ENCODE data around the gene MYO1B. TPM values are rescaled to one million over a fixed set of nuclear protein-coding genes. Genes with fewer than 3 reads are reported as not detected.

MYO1B gene
- 81.0 TPM for total RNA-seq (ENCODE audit: unreplicated experiment)
- long read RNA-seq, full-length matches to known transcripts, result 5 of 17 reads
- long read RNA-seq, partial matches to known transcripts, result 10 of 17 reads
- long read RNA-seq, other reads (novel, unspliced or antisense), result 2 of 17 reads

DNA sequence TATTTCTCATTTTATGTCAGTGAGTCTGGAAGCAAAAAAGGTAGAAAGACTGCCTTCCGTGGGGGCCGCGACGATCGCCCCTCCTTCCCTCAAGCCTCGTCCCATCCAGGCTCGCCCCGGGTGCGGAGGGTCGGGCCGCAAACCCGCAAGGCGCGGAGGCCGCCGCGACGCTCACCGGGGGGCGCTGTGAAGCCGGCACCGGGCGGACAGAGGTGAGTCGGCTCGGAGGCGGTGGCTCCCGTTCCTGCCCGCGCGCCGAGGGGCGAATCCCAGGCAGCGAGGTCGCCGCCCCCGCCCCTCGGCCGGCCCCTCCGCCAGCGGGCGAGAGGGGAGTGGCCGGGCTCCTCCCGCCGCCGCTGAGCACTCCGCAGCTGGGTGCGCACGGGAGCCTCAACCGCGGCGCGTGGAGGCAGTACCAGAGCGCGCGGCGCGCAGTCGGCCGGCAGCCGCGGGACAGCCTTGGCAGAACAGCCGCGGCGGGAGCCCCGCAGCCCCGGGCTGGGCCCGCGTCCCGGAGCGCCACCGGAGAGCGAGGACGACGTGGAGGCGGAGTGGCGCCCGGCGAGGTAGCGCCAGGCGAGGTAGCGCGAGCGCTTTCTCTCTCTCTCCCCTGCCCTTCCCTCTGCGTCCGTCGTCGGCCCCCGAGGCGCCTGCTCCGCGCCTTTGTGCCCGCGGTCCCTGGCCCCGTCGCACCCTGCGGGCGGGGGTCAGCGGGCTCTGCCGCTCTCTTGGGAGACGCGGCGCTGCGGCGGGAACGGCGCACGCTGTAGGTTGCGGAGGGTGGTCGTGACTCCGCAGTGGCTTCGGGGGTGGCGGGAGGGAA is at the start of gene MYO1B:
TSS of gene MYO1B (plus strand) at position 359 of the 823 bp plus-strand sequence. CDS start 31,492 bp downstream, outside the sequence.
- peaks cover 7% of the 10 kb centered on the region for H3K36me3 Mint-ChIP-seq (ENCODE audit: low read depth, unreplicated experiment)
- H3K4me1 Mint-ChIP-seq (ENCODE audit: unreplicated experiment), result peaks cover 40% of the 10 kb centered on the region
- TF ChIP-seq CTCF (IDR thresholded peaks at IDR 0.05; ENCODE audit: unreplicated experiment), result peak; percentile 51
- peaks cover 9% of the 10 kb centered on the region for H3K27me3 Mint-ChIP-seq (ENCODE audit: unreplicated experiment)
- H3K9me3 Mint-ChIP-seq (ENCODE audit: unreplicated experiment), result no peaks in the 10 kb centered on the region
- peak within 1 kb of the TSS; percentile 90 for H3K27ac Mint-ChIP-seq (ENCODE audit: unreplicated experiment)
- H3K4me3 Mint-ChIP-seq (ENCODE audit: unreplicated experiment), result peak within 1 kb of the TSS; percentile 95
- DNase-seq (ENCODE audit: low spot score), result peak; percentile 90

DNA sequence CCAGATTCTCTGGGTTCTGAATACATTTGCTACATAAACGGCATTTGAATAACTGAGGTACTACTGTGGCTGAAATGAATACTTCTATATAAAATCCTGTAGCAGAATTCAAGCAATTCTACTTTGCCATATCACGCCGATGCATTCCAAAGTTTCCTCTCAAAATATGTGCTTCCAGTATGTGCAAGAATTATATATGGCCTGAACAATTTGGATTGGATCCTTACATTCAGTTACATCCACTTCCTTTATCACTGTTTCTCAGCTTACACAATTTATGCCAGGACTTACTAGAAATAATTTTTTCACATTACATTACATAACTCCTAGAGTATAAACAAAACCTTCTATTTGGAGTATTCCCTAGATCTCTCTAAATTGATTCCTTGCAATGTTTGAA is 48.1 kb upstream of the MYO1B start:
- H3K4me1 Mint-ChIP-seq (ENCODE audit: unreplicated experiment), result peaks cover 2% of the 10 kb centered on the region
- H3K27ac Mint-ChIP-seq (ENCODE audit: unreplicated experiment), result no peak overlapping the region
- H3K27me3 Mint-ChIP-seq (ENCODE audit: unreplicated experiment), result peaks cover 2% of the 10 kb centered on the region
- H3K36me3 Mint-ChIP-seq (ENCODE audit: low read depth, unreplicated experiment), result no peaks in the 10 kb centered on the region
- no peak overlapping the region for H3K4me3 Mint-ChIP-seq (ENCODE audit: unreplicated experiment)
- no peak for TF ChIP-seq CTCF (IDR thresholded peaks at IDR 0.05; ENCODE audit: unreplicated experiment)
- no peak for DNase-seq (ENCODE audit: low spot score)
- no peaks in the 10 kb centered on the region for H3K9me3 Mint-ChIP-seq (ENCODE audit: unreplicated experiment)

- no peaks in the 10 kb centered on the region for H3K9me3 Mint-ChIP-seq (ENCODE audit: unreplicated experiment)
- H3K36me3 Mint-ChIP-seq (ENCODE audit: low read depth, unreplicated experiment), result no peaks in the 10 kb centered on the region
These were observed 46.9 kb upstream of the MYO1B start for GRCh38 chr2:191198271-191198670.

GRCh38 chr2:191199929-191200512 is 45.2 kb upstream of the MYO1B start:
- DNase-seq (ENCODE audit: low spot score), result no peak
- peaks cover 2% of the 10 kb centered on the region for H3K27me3 Mint-ChIP-seq (ENCODE audit: unreplicated experiment)

More at GRCh38 chr2:191198271-191198670, 46.9 kb upstream of the MYO1B start:
- Mint-ChIP-seq H3K27me3 (ENCODE audit: unreplicated experiment) (peaks cover 2% of the 10 kb centered on the region), H3K4me1 (ENCODE audit: unreplicated experiment) (peaks cover 12% of the 10 kb centered on the region), H3K4me3 (ENCODE audit: unreplicated experiment) (no peak overlapping the region), H3K27ac (ENCODE audit: unreplicated experiment) (no peak overlapping the region)
- TF ChIP-seq CTCF (IDR thresholded peaks at IDR 0.05; ENCODE audit: unreplicated experiment), result no peak
- DNase-seq (ENCODE audit: low spot score), result no peak

More at GRCh38 chr2:191199929-191200512, 45.2 kb upstream of the MYO1B start:
- Mint-ChIP-seq H3K36me3 (ENCODE audit: low read depth, unreplicated experiment) (no peaks in the 10 kb centered on the region), H3K27ac (ENCODE audit: unreplicated experiment) (no peak overlapping the region), H3K4me1 (ENCODE audit: unreplicated experiment) (peaks cover 14% of the 10 kb centered on the region), H3K4me3 (ENCODE audit: unreplicated experiment) (no peak overlapping the region), H3K9me3 (ENCODE audit: unreplicated experiment) (no peaks in the 10 kb centered on the region)
- no peak for TF ChIP-seq CTCF (IDR thresholded peaks at IDR 0.05; ENCODE audit: unreplicated experiment)
